Gastroesophageal sphincter (tissue), 4 donors: Measurements from ENCODE around the gene CENPK. TPM values are rescaled to one million over a fixed set of nuclear protein-coding genes. Genes with fewer than 3 reads are reported as not detected.

Source experiments
- ATAC-seq: fragments of 150-250 bp; one replicate; pipeline ENCODE4 v1.9.1; 2016; ENCODE audit warnings: mild to moderate bottlenecking, moderate library complexity
- H3K27ac ChIP-seq, 4 donors: fragments of 200-600 bp; sonication (generic) in 3 of 4; 1 replicate in 3 of 4; 2 replicates in 1 of 4; pipeline ENCODE4 v1.5.1; 2016 to 2019
- H3K27me3 ChIP-seq: fragments of 200-600 bp; sonication (generic); one replicate; pipeline ENCODE4 v1.5.1; 2019
- H3K36me3 ChIP-seq, 2 donors: fragments of 200-600 bp; sonication (generic); one replicate each; pipeline ENCODE4 v1.5.1; 2019; ENCODE audit warnings: control low read depth in 1 of 2
- H3K4me1 ChIP-seq, 3 donors: fragments of 200-600 bp; sonication (generic); 1 replicate in 2 of 3; 2 replicates in 1 of 3; pipeline ENCODE4 v1.5.1; 2016 to 2019; ENCODE audit warnings: control low read depth in 2 of 3
- H3K4me3 ChIP-seq, 2 donors: fragments of 200-600 bp; sonication (generic); one replicate each; pipeline ENCODE4 v1.5.1; 2019; ENCODE audit warnings: mild to moderate bottlenecking in 1 of 2, moderate library complexity in 1 of 2
- H3K9me3 ChIP-seq, 3 donors: fragments of 200-600 bp; sonication (generic); one replicate each; pipeline ENCODE4 v1.5.1; 2017 to 2019; ENCODE audit warnings: control low read depth in 2 of 3
- CTCF ChIP-seq, 4 experiments: fragments of 200-600 bp in 2 of 4; fragments of 450-650 bp in 2 of 4; sonication (generic) in 1 of 4; IDR thresholded peaks; one replicate each; pipeline ENCODE4 v1.5.1; 2017 to 2019; ENCODE audit warnings: antibody characterized with exemption in 4 of 4, mild to moderate bottlenecking in 2 of 4, moderate library complexity in 2 of 4
- EP300 ChIP-seq: sonication (generic); formaldehyde crosslinking; IDR thresholded peaks from one replicate; pipeline ENCODE4 v1.6.1; 2017; ENCODE audit warnings: antibody characterized with exemption, mild to moderate bottlenecking
- POLR2A ChIP-seq, 2 donors: fragments of 450-650 bp; IDR thresholded peaks; one replicate each; pipeline ENCODE4 v1.6.1; 2017; ENCODE audit warnings: antibody characterized with exemption in 2 of 2, mild to moderate bottlenecking in 2 of 2, moderate library complexity in 1 of 2
- POLR2AphosphoS5 ChIP-seq: sonication (generic); formaldehyde crosslinking; IDR thresholded peaks from one replicate; pipeline ENCODE4 v1.6.1; 2017; ENCODE audit warnings: antibody characterized with exemption
- WGBS, 2 donors: methylation state at CpG; one replicate each; pipeline ENCODE4 v1.1.5; 2018; ENCODE audit warnings: low coverage in 1 of 2; 5-methylcytosine and 5-hydroxymethylcytosine counted together
- total RNA-seq, 4 donors: library from RNA; depleted of rRNA; stranded (reverse); fragments of >200 nt; gene quantifications; one replicate each; pipeline ENCODE4 v1.1.0, GENCODE V29; 2016

Gene CENPK
- total RNA-seq, 4 donors from 2014 or later = 0.45 to 0.81 TPM; not detected in 2

- TF ChIP-seq CTCF (IDR thresholded peaks at IDR 0.05) (no peak), POLR2A (IDR thresholded peaks at IDR 0.05) (no peak), POLR2AphosphoS5 (no peak), EP300 (no peak)
- no peak overlapping the region for H3K4me3 ChIP-seq
- H3K27me3 ChIP-seq = no peaks in the 10 kb centered on the region
- H3K9me3 ChIP-seq = no peaks in the 10 kb centered on the region
- no peaks in the 10 kb centered on the region for H3K36me3 ChIP-seq
- ATAC-seq = no peak
- no peaks in the 10 kb centered on the region for H3K4me1 ChIP-seq
- H3K27ac ChIP-seq = no peak overlapping the region
- WGBS, 2 donors = 100% methylated on average over 1 of the region's 2 CpGs
Observed at GRCh38 chr5:65556181-65556580, 6.8 kb downstream of the CENPK start.

GRCh38 chr5:65555287-65555686 lies 7.7 kb downstream of the CENPK start:
- Histone ChIP-seq H3K27me3 (no peaks in the 10 kb centered on the region), H3K9me3 (no peaks in the 10 kb centered on the region), H3K4me1 (no peaks in the 10 kb centered on the region), H3K36me3 (no peaks in the 10 kb centered on the region), H3K27ac (no peak overlapping the region), H3K4me3 (no peak overlapping the region)
- no peak for ATAC-seq
- no peak for TF ChIP-seq POLR2A (IDR thresholded peaks at IDR 0.05)
- no peak for TF ChIP-seq POLR2AphosphoS5
- no peak for TF ChIP-seq EP300
- no peak for TF ChIP-seq CTCF (IDR thresholded peaks at IDR 0.05)

- no peak for ATAC-seq
- H3K4me3 ChIP-seq = no peak overlapping the region
- H3K4me1 ChIP-seq = no peaks in the 10 kb centered on the region
- no peaks in the 10 kb centered on the region for H3K27me3 ChIP-seq
- H3K27ac ChIP-seq = no peak overlapping the region
- TF ChIP-seq POLR2A (IDR thresholded peaks at IDR 0.05) (no peak), EP300 (no peak), POLR2AphosphoS5 (no peak), CTCF (IDR thresholded peaks at IDR 0.05) (no peak)
- no peaks in the 10 kb centered on the region for H3K9me3 ChIP-seq
- WGBS, 2 donors = 67 to 68% methylated on average over 2 to 4 of the region's 5 CpGs
- H3K36me3 ChIP-seq = no peaks in the 10 kb centered on the region
Observed at GRCh38 chr5:65553941-65554340, 9.0 kb downstream of the CENPK start.

GRCh38 chr5:65548281-65548680 lies 14.7 kb downstream of the CENPK start:
- H3K4me3 ChIP-seq = no peak overlapping the region
- H3K27ac ChIP-seq = no peak overlapping the region
- no peaks in the 10 kb centered on the region for H3K36me3 ChIP-seq
- no peaks in the 10 kb centered on the region for H3K27me3 ChIP-seq
- no peaks in the 10 kb centered on the region for H3K4me1 ChIP-seq
- TF ChIP-seq POLR2A (IDR thresholded peaks at IDR 0.05) (no peak), CTCF (IDR thresholded peaks at IDR 0.05) (no peak), POLR2AphosphoS5 (no peak), EP300 (no peak)
- H3K9me3 ChIP-seq = no peaks in the 10 kb centered on the region
- ATAC-seq = no peak
- 97% methylated on average over 7 of the region's 7 CpGs for WGBS, 2 donors

GRCh38 chr5:65546141-65546540 lies 16.8 kb downstream of the CENPK start:
- H3K36me3 ChIP-seq = no peaks in the 10 kb centered on the region
- no peak for ATAC-seq
- no peaks in the 10 kb centered on the region for H3K9me3 ChIP-seq
- H3K4me3 ChIP-seq = no peak overlapping the region
- 86 to 97% methylated on average over 4 to 5 of the region's 5 CpGs for whole genome bisulfite sequencing, 2 donors
- H3K27ac ChIP-seq = no peak overlapping the region
- no peak for TF ChIP-seq EP300
- no peak for TF ChIP-seq POLR2AphosphoS5
- no peak for TF ChIP-seq POLR2A (IDR thresholded peaks at IDR 0.05)
- no peak for TF ChIP-seq CTCF (IDR thresholded peaks at IDR 0.05)
- H3K4me1 ChIP-seq = no peaks in the 10 kb centered on the region
- H3K27me3 ChIP-seq = no peaks in the 10 kb centered on the region
